SKM-1 treated with dmso at 0.1 percent for 144 hours (cell line): ENCODE results near the gene ADGRG6.
"Not testable (repeated sequence)": the region's sequence is repeated elsewhere in the genome, so short reads cannot be mapped to it uniquely, and the experiment has no call there.

ENCODE experiments used
- DNase-seq: peaks from one replicate; lab custom pipeline; 2025; ENCODE audit not compliant: unreplicated experiment; lab: John Stamatoyannopoulos, UW

ADGRG6 gene

GRCh38 chr6:142301651-142302391 is at the start of gene ADGRG6:
Gene ADGRG6, plus strand, starts transcription at chr6:142302007. Its CDS starts 323 bp downstream, at chr6:142302330.
- DNase-seq, result peak; percentile 68

GRCh38 chr6:142254513-142254912 is 47.3 kb upstream of the ADGRG6 start:
- no peak for DNase-seq

DNA sequence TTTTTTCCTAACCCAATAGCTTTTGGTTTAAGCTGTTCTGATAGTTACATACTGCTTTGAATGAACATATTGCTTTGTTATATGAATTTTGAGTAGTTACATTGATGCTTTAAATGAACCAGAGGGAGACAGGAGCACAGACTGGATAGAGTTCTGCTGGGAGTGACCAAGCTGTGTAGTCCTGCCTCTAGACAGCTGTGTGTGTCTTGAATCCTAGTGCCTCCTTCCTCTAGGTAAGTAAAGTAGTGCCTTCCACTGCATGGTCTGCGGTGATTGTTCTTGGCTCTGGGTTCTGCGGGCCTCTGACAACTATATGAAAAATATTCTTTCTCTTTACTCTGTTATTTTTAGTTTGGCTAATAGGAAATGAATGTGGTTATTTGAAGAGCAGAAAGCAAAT is 46.0 kb upstream of the ADGRG6 start:
- DNase-seq, result no peak

DNA sequence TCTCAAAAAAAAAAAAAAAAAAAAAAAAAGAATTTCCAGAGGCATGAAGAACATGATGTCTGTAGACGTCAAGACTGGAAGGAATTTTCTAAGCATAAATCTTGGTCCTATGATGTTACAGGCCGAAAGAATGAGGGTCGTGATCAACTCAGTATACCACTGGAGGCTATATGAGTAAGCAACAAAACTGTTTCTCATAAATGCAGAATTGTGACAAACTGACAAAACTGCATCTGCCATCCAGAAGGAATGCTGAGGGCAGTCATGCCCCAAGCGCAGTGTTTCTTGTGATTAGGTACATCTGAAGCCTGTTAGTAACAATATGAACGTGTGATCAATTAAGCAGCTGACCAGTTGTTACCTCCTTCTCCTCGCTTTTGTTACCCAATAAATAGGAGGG is 43.5 kb upstream of the ADGRG6 start:
- no peak for DNase-seq

GRCh38 chr6:142258757-142259156 is 43.0 kb upstream of the ADGRG6 start:
- no peak for DNase-seq

GRCh38 chr6:142260748-142261147 is 41.1 kb upstream of the ADGRG6 start:
- DNase-seq, result no peak

- DNase-seq, result no peak
Measured at GRCh38 chr6:142262231-142262630, 39.6 kb upstream of the ADGRG6 start.

GRCh38 chr6:142265476-142265875 is 36.3 kb upstream of the ADGRG6 start:
- DNase-seq, result no peak

- no peak for DNase-seq
Measured at GRCh38 chr6:142266060-142266459, 35.7 kb upstream of the ADGRG6 start.

DNA sequence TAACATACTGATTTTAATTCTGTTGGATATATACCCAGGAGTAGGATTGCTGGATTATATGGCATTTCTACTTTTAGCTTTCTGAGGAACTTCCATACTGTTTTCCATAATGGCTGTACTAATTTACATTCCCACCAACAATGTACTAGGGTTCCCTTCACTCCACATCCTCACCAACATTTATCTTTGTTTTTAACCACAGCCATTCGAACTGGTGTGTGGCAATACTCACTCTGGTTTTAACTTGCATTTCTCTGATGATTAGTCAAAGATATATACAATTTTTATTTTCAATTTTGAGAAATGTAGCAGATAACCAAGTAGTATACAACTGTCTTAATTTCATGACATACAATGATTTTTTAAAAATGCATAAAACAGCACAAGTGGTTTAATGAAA is 30.3 kb upstream of the ADGRG6 start:
- DNase-seq, result no peak

DNA sequence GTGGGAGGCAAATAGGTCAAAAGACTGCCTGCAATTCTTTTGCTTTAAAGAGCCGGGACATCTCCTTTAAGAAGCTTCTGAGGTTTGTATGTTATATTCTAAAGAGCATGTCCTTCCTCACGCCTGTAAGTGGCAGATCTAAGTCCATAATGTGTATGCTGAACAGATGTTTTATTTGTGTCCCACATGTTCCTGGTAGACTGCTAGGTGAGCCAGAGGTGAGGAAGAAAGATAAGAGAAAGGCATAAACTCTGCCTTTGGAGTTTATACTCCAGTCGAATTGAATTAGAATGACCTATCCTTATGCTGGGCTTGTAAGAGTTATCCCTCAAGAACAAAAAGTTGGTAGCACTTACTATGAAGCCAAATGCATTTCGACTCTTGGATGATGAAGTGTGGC is 27.2 kb upstream of the ADGRG6 start:
- no peak for DNase-seq

DNA sequence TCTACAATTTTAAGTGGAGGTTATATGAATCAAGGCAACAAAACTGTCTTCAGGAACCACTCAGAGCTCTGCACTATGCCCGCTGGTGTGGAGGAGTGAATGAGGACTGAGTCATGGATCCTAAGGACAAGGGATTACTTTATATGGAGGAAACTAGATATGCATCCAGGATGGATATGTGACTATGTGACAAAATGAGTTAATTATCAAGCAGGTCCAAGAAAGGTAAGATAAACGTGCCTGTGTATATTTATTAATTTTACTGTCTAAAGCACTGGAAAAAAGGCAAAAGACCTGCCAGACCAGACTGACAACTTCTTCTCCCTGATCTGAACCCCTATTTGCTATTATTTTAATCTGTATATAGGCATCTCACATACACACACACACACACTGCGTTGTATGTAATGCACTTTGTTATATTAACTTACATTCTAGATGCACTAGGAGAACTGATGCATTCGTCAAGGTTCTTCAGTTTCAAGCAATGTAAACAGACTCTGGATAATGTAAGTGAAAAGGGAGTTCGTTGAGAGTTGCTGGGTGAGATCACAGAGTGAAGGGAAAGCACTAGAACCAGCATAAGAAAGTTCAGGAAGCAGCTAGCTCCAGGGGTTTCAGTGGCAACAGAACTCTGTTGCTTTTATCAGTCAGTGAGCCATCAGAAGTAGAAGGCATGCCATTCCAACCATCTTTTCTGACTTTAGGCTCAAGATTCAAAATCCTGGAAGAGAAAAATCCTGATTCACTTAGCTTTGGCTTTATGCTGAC is 26.4 kb upstream of the ADGRG6 start:
- DNase-seq, result no peak

- no peak for DNase-seq
Measured at GRCh38 chr6:142276256-142276655, 25.6 kb upstream of the ADGRG6 start.

- DNase-seq, result no peak
Measured at GRCh38 chr6:142279350-142280180, 22.2 kb upstream of the ADGRG6 start.

GRCh38 chr6:142280265-142280664 is 21.5 kb upstream of the ADGRG6 start:
- no peak for DNase-seq

- no peak for DNase-seq
Measured at GRCh38 chr6:142280927-142281326, 20.9 kb upstream of the ADGRG6 start.

GRCh38 chr6:142283138-142283537 is 18.7 kb upstream of the ADGRG6 start:
- DNase-seq, result not testable (repeated sequence)

DNA sequence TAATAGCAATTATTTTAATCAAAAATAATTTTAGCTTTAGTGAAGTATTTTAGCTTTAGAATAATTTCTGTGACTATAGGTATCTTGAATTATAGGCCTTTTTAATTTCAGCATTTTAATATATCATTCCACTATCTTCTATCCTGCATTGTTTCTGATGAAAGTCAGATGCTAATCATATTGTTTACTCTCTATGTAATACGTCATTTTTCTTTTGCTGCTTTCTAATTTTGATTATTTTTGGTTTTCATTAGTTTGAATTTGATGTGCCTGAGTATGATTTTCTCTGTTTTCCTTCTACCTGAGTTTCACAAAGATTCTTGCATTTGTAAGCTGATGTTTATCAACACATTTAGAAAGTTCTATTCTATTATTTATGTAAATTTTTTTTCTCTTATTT is 17.4 kb upstream of the ADGRG6 start:
- no peak for DNase-seq

DNA sequence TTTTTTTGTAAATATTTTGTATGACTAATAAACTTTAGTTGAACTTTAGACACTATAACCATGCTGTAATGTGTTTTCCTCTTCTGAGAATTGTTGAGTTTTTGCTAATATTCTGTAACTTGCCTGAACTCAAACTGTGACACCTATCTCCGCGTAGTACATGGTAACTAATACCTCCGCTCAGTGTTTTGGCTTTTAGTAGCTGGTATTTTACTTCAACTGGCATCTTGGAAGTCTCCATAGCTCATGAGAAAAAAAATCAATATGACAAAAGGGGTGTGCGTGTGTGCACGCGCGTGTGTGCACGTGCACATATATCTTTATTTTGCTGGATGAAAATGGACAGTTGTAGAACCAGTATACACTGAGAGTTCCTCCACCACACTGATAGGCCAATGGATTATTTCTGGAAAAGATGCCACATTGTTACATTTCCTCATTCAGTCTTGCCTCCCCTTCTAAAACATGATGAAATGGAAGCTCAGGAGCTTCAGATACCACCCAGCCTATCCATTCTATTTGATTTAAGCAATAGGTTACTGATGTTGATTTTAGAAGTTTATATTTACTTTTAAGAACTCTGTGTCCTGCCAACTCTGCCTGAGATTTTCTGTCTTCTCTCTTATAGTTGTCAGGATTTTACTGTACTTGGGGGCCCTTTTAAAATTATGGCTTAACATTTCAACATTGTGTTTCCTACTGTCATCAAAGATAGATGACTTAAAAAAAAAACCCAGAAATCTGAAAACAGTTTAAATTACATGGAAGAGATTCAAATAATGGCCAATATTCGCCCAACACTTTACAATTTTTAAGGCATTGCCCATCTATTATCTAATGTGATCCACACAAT is 16.3 kb upstream of the ADGRG6 start:
- DNase-seq, result no peak

GRCh38 chr6:142286088-142286409 is 15.8 kb upstream of the ADGRG6 start:
- DNase-seq, result no peak

GRCh38 chr6:142289687-142290086 is 12.1 kb upstream of the ADGRG6 start:
- no peak for DNase-seq
